CD4-positive, alpha-beta T cell treated with Interferon alpha-2 for 1 hour (primary cell): ENCODE data around the gene LIMS2.
A peak's percentile ranks its signal among the peaks of the same experiment; 100 is the strongest.

Experiments used
- DNase-seq, 2 donors: peaks; one replicate each; pipeline ENCODE4 v3.0.0-alpha.2; 2020 to 2022

LIMS2 gene

GRCh38 chr2:127656569-127657231 is 18.6 kb downstream of the LIMS2 start:
- DNase-seq, result no peak

GRCh38 chr2:127655209-127656073 is 19.9 kb downstream of the LIMS2 start:
- DNase-seq, result no peak

GRCh38 chr2:127654838-127655175 is 20.5 kb downstream of the LIMS2 start:
- no peak for DNase-seq

- no peak for DNase-seq
These were observed 21.1 kb downstream of the LIMS2 start for GRCh38 chr2:127654084-127654837.

- DNase-seq, result no peak
These were observed 21.8 kb downstream of the LIMS2 start for GRCh38 chr2:127653421-127654083.

GRCh38 chr2:127652786-127653357 is 22.5 kb downstream of the LIMS2 start:
- DNase-seq, result no peak

GRCh38 chr2:127651971-127652550 is 23.3 kb downstream of the LIMS2 start:
- DNase-seq, result no peak

GRCh38 chr2:127651381-127651809 is 23.9 kb downstream of the LIMS2 start:
- DNase-seq, result no peak

- DNase-seq, result no peak
These were observed 24.4 kb downstream of the LIMS2 start for GRCh38 chr2:127650785-127651380.

GRCh38 chr2:127650041-127650784 is 25.1 kb downstream of the LIMS2 start:
- DNase-seq, result no peak

GRCh38 chr2:127649684-127650040 is 25.7 kb downstream of the LIMS2 start:
- peak; percentile 76 to 82 for DNase-seq

GRCh38 chr2:127649100-127649611 is 26.2 kb downstream of the LIMS2 start:
- DNase-seq, result no peak

GRCh38 chr2:127648321-127648720 is 27.0 kb downstream of the LIMS2 start:
- DNase-seq, result no peak

- DNase-seq, result no peak
These were observed 27.8 kb downstream of the LIMS2 start for GRCh38 chr2:127647242-127648190.

- DNase-seq, result no peak
These were observed 28.7 kb downstream of the LIMS2 start for GRCh38 chr2:127646487-127647241.

GRCh38 chr2:127645395-127646291 is 29.7 kb downstream of the LIMS2 start, which contains the start of gene GPR17:
TSS of gene GPR17 (plus strand) at chr2:127646153. CDS start at chr2:127650736, 4,583 bp downstream.
- DNase-seq, result no peak

- DNase-seq, result no peak
These were observed 30.3 kb downstream of the LIMS2 start for GRCh38 chr2:127645026-127645394.
